Measurements from ENCODE around the gene ARHGAP26.

The ARHGAP26 gene

GRCh38 chr5:142842994-142843905, 73.1 kb downstream of the ARHGAP26 start:
- H3K27me3 ChIP-seq (ENCODE audit: control insufficient read depth, low read length): peaks cover 25% of the 10 kb centered on the region
- H3K36me3 ChIP-seq (ENCODE audit: control insufficient read depth, low read length): no peaks in the 10 kb centered on the region
- no peaks in the 10 kb centered on the region for H3K79me2 ChIP-seq (ENCODE audit: control insufficient read depth, low read length)
- H4K20me1 ChIP-seq (ENCODE audit: control insufficient read depth, insufficient read depth, low read depth, low read length): no peaks in the 10 kb centered on the region
- no peak overlapping the region for H3K27ac ChIP-seq (ENCODE audit: low read depth, low read length)
- no peaks in the 10 kb centered on the region for H3K9me2 ChIP-seq (replicated peaks; ENCODE audit: control insufficient read depth, low read length)
- no peak overlapping the region for H3K4me3 ChIP-seq (ENCODE audit: low read length)
- H3K9me3 ChIP-seq (ENCODE audit: control insufficient read depth, insufficient read depth, low read length): no peaks in the 10 kb centered on the region
- TF ChIP-seq CTCF (IDR thresholded peaks at IDR 0.05; ENCODE audit: low read depth, low read length, poor library complexity, severe bottlenecking) (no peak), EZH2phosphoT487 (IDR thresholded peaks at IDR 0.05; ENCODE audit: borderline replicate concordance, low read length) (no peak)
- peaks cover 16% of the 10 kb centered on the region for H3K4me1 ChIP-seq (ENCODE audit: control insufficient read depth, low read length)
- no peaks in the 10 kb centered on the region for H3F3A ChIP-seq (ENCODE audit: control insufficient read depth, insufficient read depth)
- no peak overlapping the region for H3K4me2 ChIP-seq (ENCODE audit: low read length)

GRCh38 chr5:142844866-142845265, 74.7 kb downstream of the ARHGAP26 start:
- Histone ChIP-seq H3K4me3 (ENCODE audit: low read length) (no peak overlapping the region), H4K20me1 (ENCODE audit: control insufficient read depth, insufficient read depth, low read depth, low read length) (no peaks in the 10 kb centered on the region), H3K27me3 (ENCODE audit: control insufficient read depth, low read length) (peaks cover 23% of the 10 kb centered on the region), H3K9me2 (replicated peaks; ENCODE audit: control insufficient read depth, low read length) (no peaks in the 10 kb centered on the region), H3K36me3 (ENCODE audit: control insufficient read depth, low read length) (no peaks in the 10 kb centered on the region), H3F3A (ENCODE audit: control insufficient read depth, insufficient read depth) (no peaks in the 10 kb centered on the region), H3K4me1 (ENCODE audit: control insufficient read depth, low read length) (peaks cover 16% of the 10 kb centered on the region), H3K79me2 (ENCODE audit: control insufficient read depth, low read length) (no peaks in the 10 kb centered on the region), H3K27ac (ENCODE audit: low read depth, low read length) (no peak overlapping the region), H3K9me3 (ENCODE audit: control insufficient read depth, insufficient read depth, low read length) (no peaks in the 10 kb centered on the region), H3K4me2 (ENCODE audit: low read length) (peak overlapping the region; percentile 43)
- TF ChIP-seq EZH2phosphoT487 (IDR thresholded peaks at IDR 0.05; ENCODE audit: borderline replicate concordance, low read length) (no peak), CTCF (IDR thresholded peaks at IDR 0.05; ENCODE audit: low read depth, low read length, poor library complexity, severe bottlenecking) (no peak)

GRCh38 chr5:142845402-142845921, 75.3 kb downstream of the ARHGAP26 start:
- Histone ChIP-seq H3K4me1 (ENCODE audit: control insufficient read depth, low read length) (peaks cover 16% of the 10 kb centered on the region), H3K27ac (ENCODE audit: low read depth, low read length) (0 out of 2 replicates have a peak overlapping the region, but pooled peaks have one; percentile 2), H3K27me3 (ENCODE audit: control insufficient read depth, low read length) (peaks cover 20% of the 10 kb centered on the region), H3K4me3 (ENCODE audit: low read length) (no peak overlapping the region), H3K4me2 (ENCODE audit: low read length) (peak overlapping the region; percentile 43), H3K9me2 (replicated peaks; ENCODE audit: control insufficient read depth, low read length) (no peaks in the 10 kb centered on the region), H3K79me2 (ENCODE audit: control insufficient read depth, low read length) (no peaks in the 10 kb centered on the region), H3K9me3 (ENCODE audit: control insufficient read depth, insufficient read depth, low read length) (no peaks in the 10 kb centered on the region), H4K20me1 (ENCODE audit: control insufficient read depth, insufficient read depth, low read depth, low read length) (no peaks in the 10 kb centered on the region), H3F3A (ENCODE audit: control insufficient read depth, insufficient read depth) (no peaks in the 10 kb centered on the region), H3K36me3 (ENCODE audit: control insufficient read depth, low read length) (no peaks in the 10 kb centered on the region)
- no peak for TF ChIP-seq EZH2phosphoT487 (IDR thresholded peaks at IDR 0.05; ENCODE audit: borderline replicate concordance, low read length)

GRCh38 chr5:142845954-142846398, 75.8 kb downstream of the ARHGAP26 start:
- Histone ChIP-seq H3K79me2 (ENCODE audit: control insufficient read depth, low read length) (no peaks in the 10 kb centered on the region), H3K9me3 (ENCODE audit: control insufficient read depth, insufficient read depth, low read length) (no peaks in the 10 kb centered on the region), H3K27ac (ENCODE audit: low read depth, low read length) (no peak overlapping the region), H3K9me2 (replicated peaks; ENCODE audit: control insufficient read depth, low read length) (no peaks in the 10 kb centered on the region), H3K4me2 (ENCODE audit: low read length) (0 out of 2 replicates have a peak overlapping the region, but pooled peaks have one; percentile 43), H3K27me3 (ENCODE audit: control insufficient read depth, low read length) (peaks cover 15% of the 10 kb centered on the region), H4K20me1 (ENCODE audit: control insufficient read depth, insufficient read depth, low read depth, low read length) (no peaks in the 10 kb centered on the region), H3K4me1 (ENCODE audit: control insufficient read depth, low read length) (peaks cover 16% of the 10 kb centered on the region), H3K36me3 (ENCODE audit: control insufficient read depth, low read length) (no peaks in the 10 kb centered on the region), H3K4me3 (ENCODE audit: low read length) (no peak overlapping the region), H3F3A (ENCODE audit: control insufficient read depth, insufficient read depth) (no peaks in the 10 kb centered on the region)
- TF ChIP-seq CTCF (IDR thresholded peaks at IDR 0.05; ENCODE audit: low read depth, low read length, poor library complexity, severe bottlenecking) (no peak), EZH2phosphoT487 (IDR thresholded peaks at IDR 0.05; ENCODE audit: borderline replicate concordance, low read length) (no peak)

Data from DOHH2 (cell line).